ENCODE results near the gene CHADL. TPM values are rescaled to one million over a fixed set of nuclear protein-coding genes. Genes with fewer than 3 reads are reported as not detected.

Gene CHADL
- total RNA-seq, 1 donor from 2014 or later: 1.6 TPM

- FAIRE-seq (peak; percentile 94), DNase-seq (ENCODE audit: low read depth) (peak; percentile 98)
- TF ChIP-seq CTCF (IDR thresholded peaks at IDR 0.05; ENCODE audit: insufficient read depth, low read length, severe bottlenecking): peak; percentile 23
- Histone ChIP-seq H3K36me3 (ENCODE audit: control insufficient read depth, insufficient read depth, low read length) (peaks cover 9% of the 10 kb centered on the region), H3K27me3 (ENCODE audit: control insufficient read depth, insufficient read depth, low read length) (no peaks in the 10 kb centered on the region), H3K4me3 (ENCODE audit: low read depth, low read length) (peak within 1 kb of the TSS; percentile 86)
These were observed 45.3 kb upstream of the CHADL start, which contains the start of gene RANGAP1 for GRCh38 chr22:41285820-41286638. RANGAP1 (minus strand) TSS chr22:41286187; CDS start chr22:41281044, 5,143 bp downstream.

GRCh38 chr22:41285441-41285819 lies 44.7 kb upstream of the CHADL start:
- H3K36me3 ChIP-seq (ENCODE audit: control insufficient read depth, insufficient read depth, low read length): peaks cover 12% of the 10 kb centered on the region
- DNase-seq (ENCODE audit: low read depth) (peak; percentile 89), FAIRE-seq (no peak)

GRCh38 chr22:41284465-41284864 lies 43.7 kb upstream of the CHADL start:
- DNase-seq (ENCODE audit: low read depth): no peak
- TF ChIP-seq CTCF (IDR thresholded peaks at IDR 0.05; ENCODE audit: insufficient read depth, low read length, severe bottlenecking): no peak
- no peak for FAIRE-seq
- Histone ChIP-seq H3K36me3 (ENCODE audit: control insufficient read depth, insufficient read depth, low read length) (peaks cover 13% of the 10 kb centered on the region), H3K27me3 (ENCODE audit: control insufficient read depth, insufficient read depth, low read length) (no peaks in the 10 kb centered on the region), H3K4me3 (ENCODE audit: low read depth, low read length) (no peak overlapping the region)

More at GRCh38 chr22:41285441-41285819, 44.7 kb upstream of the CHADL start:
- peak overlapping the region; percentile 86 for H3K4me3 ChIP-seq (ENCODE audit: low read depth, low read length)
- H3K27me3 ChIP-seq (ENCODE audit: control insufficient read depth, insufficient read depth, low read length): no peaks in the 10 kb centered on the region
- TF ChIP-seq CTCF (IDR thresholded peaks at IDR 0.05; ENCODE audit: insufficient read depth, low read length, severe bottlenecking): no peak

GRCh38 chr22:41280854-41281253 lies 40.1 kb upstream of the CHADL start:
- Histone ChIP-seq H3K27me3 (ENCODE audit: control insufficient read depth, insufficient read depth, low read length) (no peaks in the 10 kb centered on the region), H3K36me3 (ENCODE audit: control insufficient read depth, insufficient read depth, low read length) (peaks cover 18% of the 10 kb centered on the region), H3K4me3 (ENCODE audit: low read depth, low read length) (no peak overlapping the region)
- DNase-seq (ENCODE audit: low read depth): no peak
- no peak for FAIRE-seq
- TF ChIP-seq CTCF (IDR thresholded peaks at IDR 0.05; ENCODE audit: insufficient read depth, low read length, severe bottlenecking): no peak

GRCh38 chr22:41280065-41280464 lies 39.3 kb upstream of the CHADL start:
- peaks cover 22% of the 10 kb centered on the region for H3K36me3 ChIP-seq (ENCODE audit: control insufficient read depth, insufficient read depth, low read length)
- FAIRE-seq (peak; percentile 98), DNase-seq (ENCODE audit: low read depth) (peak; percentile 99)
- H3K4me3 ChIP-seq (ENCODE audit: low read depth, low read length): no peak overlapping the region
- TF ChIP-seq CTCF (IDR thresholded peaks at IDR 0.05; ENCODE audit: insufficient read depth, low read length, severe bottlenecking): no peak
- no peaks in the 10 kb centered on the region for H3K27me3 ChIP-seq (ENCODE audit: control insufficient read depth, insufficient read depth, low read length)
